GM19099 (cell line): ENCODE results near the gene SPRED2.

Experiments
- POLR2A ChIP-seq: IDR thresholded peaks from 3 replicates; pipeline ENCODE4 v1.6.1; 2011; ENCODE audit warnings: low read depth; ENCODE audit not compliant: insufficient read length; ENCODE audit errors: extremely low read depth

Gene SPRED2

DNA sequence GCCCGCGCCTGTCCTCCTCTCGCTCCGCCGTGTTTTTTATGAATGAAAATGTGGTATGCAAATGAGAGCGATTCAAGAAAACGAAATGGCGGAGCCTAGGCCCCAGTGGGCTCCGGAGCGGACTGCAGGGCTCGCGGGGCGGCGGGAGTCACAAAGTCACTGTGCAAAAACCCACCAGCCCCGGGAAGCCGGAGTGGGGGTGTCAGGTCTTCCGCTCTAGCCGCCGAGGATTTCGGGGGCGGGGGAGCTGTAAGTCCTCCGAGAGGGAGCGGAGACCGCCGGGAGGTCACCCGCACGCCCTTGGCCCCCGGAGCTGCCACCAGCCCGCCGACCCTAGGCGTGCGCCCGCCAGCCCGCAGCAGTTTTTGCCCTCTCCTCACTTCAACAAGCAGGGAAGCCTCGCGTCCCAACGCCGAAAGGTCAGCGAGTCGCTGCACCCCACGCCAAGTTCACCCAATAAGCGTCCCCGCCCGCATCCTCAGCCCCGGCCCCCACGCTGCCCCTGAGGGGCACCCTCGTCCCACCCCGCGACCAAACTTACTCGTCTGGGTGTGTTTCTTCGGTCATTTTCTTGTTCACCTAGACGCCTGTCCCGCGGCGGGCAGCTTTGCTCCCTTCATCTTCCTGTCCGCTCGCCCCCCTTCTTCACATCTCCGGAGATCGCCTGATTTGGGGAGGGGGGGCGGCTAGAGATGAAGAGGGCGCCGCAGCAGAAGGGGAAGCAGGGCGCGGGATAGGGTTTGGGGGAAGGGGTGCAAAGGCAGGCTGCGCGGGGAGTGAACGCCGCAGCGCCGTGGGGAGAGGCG, 775 bp downstream of the SPRED2 start:
- TF ChIP-seq POLR2A, result no peak

DNA sequence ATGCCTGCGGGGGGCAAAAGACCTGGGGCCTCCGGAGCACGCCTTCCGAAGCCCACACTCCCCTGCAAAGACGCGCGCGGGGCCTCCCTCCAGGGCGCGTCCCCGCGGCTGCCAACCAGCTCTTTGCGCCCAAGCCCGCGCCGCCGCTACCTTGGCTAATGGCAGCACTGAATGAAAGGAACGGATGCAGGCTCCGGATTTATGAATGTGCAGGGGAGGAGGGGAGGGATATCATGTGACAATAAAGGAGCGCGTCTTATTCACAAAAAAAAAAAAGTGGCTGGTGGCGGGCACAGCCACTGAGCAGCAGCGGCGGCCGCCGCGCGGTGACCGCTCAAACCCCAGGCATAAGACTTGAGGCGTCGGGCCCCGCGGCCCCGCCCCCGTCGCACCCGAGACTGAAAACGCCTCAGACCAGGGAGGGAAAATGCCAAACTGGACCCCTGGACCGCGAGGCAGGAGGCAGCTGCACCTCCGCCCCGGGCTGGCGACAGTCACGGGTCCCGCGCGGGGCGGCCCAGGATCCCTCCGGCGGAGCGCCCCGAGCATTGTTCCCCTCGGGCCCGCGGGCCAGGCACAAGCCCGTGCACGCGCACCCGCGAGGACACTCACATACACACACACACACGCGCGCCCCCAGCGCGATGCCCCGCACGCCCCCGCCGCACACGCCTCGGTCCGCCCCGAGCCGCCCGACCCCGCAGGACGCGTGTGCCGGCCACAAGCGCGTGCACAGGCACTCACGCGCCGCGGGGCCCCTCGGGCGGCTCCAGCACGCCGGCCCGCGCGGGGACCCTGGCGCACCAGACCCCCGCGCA, 1.6 kb downstream of the SPRED2 start:
- TF ChIP-seq POLR2A, result peak; percentile 4

DNA sequence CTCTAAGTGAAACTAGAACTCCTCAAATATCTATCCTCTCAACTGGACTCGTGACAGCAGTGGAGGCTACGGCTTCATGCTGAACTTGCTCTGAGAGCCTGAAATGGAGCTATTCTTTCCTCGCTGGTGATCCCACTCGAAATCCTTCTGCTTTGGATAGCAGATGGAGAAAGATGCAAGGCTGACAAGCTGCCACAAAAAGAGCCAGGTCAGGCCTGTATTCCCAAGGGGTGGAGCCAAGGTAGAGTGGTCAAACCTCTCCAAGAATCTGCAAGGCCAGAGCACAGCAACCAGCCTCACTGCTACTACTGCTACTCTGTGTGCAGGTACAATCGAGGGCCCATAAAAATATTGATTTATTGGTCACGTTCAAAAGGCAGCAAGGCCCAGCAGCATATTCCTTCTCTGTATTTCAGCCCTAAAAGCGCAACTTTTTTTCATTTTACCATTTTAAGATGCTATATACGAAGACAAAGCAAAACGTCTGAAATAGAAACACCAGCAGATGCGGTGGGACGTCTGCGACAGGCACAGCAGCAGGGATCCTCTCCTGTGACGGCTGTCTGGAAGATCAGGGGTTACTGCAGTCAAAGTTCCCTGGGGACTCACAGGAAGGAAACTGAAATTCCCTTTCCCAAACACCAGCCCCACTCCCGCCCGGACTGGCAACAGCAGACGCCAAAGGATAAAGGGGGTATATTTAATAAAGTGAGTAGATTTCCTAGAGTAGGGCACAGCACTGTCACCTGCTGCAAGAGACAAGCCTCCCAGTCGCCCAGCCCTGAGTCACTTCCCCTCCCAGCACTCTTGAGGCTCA, 2.4 kb downstream of the SPRED2 start:
- no peak for TF ChIP-seq POLR2A

DNA sequence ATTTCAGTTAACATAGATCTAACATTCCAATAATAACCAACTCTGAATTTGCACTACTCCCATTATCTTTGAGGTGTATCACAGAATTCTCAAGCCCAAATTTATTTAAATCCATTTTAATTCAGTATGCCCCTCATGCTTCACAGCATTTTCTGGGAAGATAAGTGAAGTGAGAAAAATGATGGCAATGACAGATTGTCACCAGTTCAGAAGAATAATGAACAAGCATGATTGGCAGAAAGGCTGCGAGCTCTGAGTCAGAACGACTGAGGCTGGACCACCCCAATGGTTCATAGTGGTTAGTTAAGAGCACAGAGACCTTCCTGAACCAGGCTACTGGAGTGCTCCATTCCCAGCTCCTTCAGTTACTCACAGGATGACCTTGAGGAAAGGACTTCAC, 4.9 kb downstream of the SPRED2 start:
- TF ChIP-seq POLR2A, result no peak

DNA sequence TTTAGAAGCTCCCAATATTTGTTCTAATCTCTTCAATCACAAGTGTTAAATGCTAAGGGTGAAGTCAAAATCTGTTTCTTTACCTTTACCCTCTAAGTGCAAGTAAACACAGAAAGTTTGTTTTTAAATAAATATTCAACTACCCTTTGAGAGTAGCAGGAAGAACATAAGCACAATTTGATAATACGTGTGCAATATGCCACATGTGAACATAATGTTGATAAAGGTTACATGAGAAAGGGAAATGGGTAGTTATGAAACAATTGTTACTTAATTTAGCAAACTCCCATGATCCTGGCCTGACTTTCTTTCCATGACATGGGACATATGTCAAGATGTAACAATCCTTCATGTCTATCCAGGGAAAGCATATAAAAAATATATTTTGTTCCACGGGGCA, 7.1 kb downstream of the SPRED2 start:
- TF ChIP-seq POLR2A, result no peak

DNA sequence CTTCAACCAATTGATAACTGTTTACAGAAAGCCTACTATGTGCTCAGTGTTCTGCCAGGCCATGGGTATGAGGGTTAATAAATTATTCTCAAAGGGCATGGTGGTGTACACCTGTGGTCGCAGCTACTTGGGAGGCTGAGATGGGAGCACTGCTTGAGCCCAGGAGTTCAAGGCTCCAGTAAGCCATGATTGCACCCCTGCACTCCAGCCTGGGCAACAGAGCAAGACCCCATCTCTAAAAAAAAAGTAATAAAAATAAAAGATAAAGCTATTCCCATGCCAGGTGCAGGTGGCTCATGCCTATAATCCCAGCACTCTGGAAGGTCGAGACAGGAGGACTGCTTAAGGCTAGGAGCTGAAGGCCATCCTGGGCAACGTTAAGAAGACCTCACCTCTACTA, 8.0 kb downstream of the SPRED2 start:
- TF ChIP-seq POLR2A, result no peak

DNA sequence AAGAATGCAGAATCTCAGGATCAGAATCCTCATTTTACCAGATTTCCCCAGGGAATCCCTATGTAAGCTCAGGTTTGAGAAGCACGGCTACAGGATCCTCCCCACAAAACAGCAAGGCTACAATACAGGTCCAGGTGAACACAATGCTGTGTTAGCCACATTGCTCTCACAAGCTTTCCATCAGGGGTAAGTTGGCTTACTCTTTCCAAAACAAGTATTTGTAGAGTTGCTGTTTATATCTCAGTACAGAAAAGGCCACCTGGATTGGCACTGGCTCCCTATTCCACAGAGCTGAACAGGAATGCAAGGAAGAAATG, 11.0 kb downstream of the SPRED2 start:
- TF ChIP-seq POLR2A, result no peak

DNA sequence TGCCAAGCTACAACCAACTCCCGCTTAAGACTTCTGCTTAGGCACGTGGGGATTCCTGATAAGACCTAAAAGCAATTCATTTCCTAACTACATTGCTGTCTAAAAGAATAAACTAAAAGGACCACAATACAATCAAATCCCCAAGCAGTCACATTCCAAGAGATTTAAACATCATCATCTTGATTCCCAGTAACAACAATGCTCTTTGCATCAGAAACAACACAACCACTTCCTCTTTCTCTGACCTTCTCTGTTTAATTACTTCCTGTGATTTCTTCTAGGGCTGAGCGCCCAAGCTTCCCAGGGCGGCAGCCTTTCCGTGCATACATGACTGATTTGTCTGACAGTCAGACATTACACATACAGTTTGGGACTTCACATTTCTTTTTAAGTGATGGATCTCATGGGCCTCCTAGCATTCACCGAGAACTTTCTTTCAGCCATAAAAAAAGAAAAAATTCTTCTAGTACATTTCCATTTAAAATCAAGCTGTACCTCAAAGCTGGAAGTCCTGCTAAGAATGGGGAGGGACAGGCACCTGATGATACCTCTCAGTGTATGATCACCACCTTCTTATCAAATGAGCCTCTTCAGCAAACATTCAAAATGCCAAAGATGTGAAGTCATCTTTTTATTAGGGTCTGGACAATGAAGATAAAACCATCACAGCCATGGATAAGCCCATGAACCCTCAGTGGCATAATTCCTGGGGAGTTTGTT, 11.5 kb downstream of the SPRED2 start:
- TF ChIP-seq POLR2A, result no peak

DNA sequence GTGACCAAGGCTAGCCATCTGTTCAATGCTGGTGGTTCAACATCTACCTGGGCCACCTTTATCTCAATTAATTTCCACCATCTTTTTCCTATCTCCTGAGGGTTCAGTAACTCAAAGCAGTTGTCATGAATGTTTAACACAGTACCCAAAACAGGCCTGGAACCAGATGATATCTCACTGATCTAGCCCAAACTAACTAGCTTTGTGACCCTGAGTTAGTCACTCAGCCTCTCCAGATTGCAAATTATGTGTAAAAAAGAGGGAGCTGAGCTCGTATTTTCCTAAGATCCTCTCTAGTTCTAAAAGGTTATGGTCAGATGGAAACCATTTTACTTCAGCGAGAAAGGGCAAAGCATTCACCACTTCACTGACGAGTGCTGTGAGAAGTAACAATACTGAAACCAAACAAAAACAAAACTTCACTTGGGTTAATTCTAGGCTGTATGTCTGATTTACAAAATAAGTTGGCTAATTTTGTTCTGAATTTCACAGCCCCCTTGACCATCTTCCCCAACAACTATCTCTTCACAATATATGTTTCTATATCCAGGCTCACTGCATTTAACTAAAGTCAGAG, 14.8 kb downstream of the SPRED2 start:
- no peak for TF ChIP-seq POLR2A

DNA sequence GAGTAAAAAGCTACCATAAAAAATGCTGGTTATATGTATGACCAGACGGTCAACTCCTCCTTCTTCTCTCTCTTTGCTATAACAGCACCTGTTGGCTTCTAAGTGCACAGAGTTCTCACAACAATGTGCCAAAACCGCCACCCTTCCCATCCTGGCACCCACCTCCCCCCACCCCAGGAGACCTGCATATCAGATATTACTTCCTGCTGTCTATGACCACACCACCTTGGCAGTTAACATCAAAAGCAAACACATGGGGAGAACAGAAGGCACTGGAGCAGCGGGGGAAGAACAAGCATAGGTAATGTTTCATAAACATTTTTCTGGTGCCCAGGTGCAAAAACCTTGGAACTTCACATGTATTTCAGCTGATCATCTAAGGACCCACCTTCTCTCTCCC, 15.5 kb downstream of the SPRED2 start:
- no peak for TF ChIP-seq POLR2A

DNA sequence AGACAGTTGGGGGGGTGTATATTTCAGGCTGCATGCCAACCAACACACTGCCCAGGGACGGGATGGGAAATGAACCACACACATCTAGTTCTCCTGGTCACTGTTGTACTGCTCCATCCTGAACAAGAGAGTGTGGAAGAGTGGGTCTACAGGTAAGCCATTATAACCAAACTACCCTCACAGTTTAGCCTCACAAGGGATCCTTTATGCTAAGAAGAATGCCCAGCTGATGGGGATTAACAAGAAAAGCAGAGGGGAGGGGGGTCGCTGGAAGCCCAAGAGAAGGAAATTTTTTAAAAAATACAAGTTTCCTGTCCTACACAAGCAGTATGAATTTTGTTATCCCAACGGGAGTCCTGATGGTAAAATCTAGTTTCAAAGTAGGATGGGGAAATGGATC, 16.1 kb downstream of the SPRED2 start:
- no peak for TF ChIP-seq POLR2A

DNA sequence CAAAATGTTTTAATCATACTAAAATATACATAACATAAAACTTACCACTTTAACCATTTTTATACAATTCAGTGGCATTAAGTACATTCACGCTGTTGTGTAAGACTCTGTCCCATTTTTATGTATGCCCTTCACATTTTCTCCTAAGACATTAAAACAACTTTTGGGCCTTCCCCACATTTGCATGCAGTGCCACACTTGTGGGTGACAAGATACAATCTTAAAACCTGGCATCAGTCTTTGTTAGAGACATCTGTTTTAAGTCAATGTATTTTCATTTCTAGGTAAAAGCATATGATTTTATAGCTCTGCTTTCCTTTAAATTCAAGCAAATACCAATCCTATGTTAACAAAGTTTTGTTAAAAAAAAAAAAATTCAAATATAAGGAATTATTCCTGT, 17.3 kb downstream of the SPRED2 start:
- TF ChIP-seq POLR2A, result no peak

DNA sequence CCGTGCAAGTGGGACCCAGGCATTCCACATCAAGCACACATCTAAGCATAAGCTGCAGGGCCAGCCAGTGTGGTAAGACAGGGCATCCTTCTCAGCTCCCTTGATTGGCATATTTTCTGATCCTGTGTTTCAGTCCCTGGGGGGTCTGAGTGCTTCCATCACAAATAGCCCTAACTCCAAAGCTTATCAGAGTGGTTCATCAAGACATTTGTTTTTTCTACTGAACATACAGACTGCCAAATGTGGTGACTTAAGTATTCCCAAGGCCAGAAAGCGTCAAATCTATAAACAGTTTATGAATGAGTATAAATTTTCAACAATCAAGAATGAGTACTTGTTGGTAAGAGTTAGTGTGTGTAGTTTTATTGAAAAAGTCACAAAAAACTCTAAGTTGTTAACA, 18.8 kb downstream of the SPRED2 start:
- TF ChIP-seq POLR2A, result no peak

DNA sequence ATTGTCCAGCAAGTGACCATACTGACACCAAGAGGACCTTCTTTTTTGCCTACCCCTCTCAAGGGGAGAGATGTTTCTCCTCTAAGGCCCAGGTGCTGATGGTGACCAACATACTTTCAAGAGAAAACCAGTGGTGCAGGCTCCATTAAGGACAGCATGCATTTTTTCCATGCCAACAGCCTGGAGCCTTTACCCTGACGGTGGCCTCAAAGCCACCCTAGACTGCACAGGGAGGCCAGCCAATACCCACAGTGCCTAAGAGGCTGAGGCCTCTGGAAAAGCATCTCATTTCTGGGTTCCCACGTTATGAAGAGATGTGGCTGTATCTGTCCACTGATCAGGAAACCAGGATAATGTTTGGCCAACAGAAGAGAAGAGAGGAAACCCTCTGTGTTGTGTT, 19.3 kb downstream of the SPRED2 start:
- no peak for TF ChIP-seq POLR2A
